Naive thymus-derived CD4-positive, alpha-beta T cell (primary cell): ENCODE results near the gene CAPN10. TPM values are rescaled to one million over a fixed set of nuclear protein-coding genes. Genes with fewer than 3 reads are reported as not detected.

Experiments
- ATAC-seq: fragments of 150-1000 bp; cut with Tn5 transposase; 2 replicates; pipeline ENCODE4 v1.10.0; 2021; ENCODE audit warnings: mild to moderate bottlenecking, moderate library complexity
- CTCF ChIA-PET: fragments of 350-600 bp; sonication (Branson Sonifier 250); formaldehyde crosslinking; loops from one replicate; lab custom pipeline; 2021; ENCODE audit warnings: antibody characterized with exemption; lab: Charles Lee
- POLR2A ChIA-PET: fragments of 350-600 bp; sonication (Branson Sonifier 250); formaldehyde crosslinking; loops from one replicate; lab custom pipeline; 2021; ENCODE audit warnings: antibody characterized with exemption, inconsistent platforms; lab: Charles Lee
- DNase-seq, 9 donors: peaks; one replicate each; pipeline versions ENCODE4 v3.0.0 to v3.0.0-alpha.2; 2020 to 2022; ENCODE audit warnings: mixed read lengths in 1 of 9
- H3K27ac ChIP-seq: one replicate; pipeline ENCODE4 v1.7.0; 2013; ENCODE audit warnings: mild to moderate bottlenecking, low read depth, low read length, moderate library complexity
- H3K27me3 ChIP-seq, 2 donors: one replicate each; pipeline ENCODE4 v1.7.0; 2013; ENCODE audit warnings: low read length in 2 of 2, mild to moderate bottlenecking in 2 of 2, moderate library complexity in 2 of 2; ENCODE audit not compliant: control insufficient read depth in 2 of 2, insufficient read depth in 2 of 2
- H3K36me3 ChIP-seq, 3 experiments: 1 replicate in 2 of 3; 2 replicates in 1 of 3; pipeline ENCODE4 v1.7.0; 2013; ENCODE audit warnings: low read length in 3 of 3, mild to moderate bottlenecking in 3 of 3, moderate library complexity in 1 of 3; ENCODE audit not compliant: insufficient read depth in 3 of 3, control insufficient read depth in 2 of 3
- H3K4me1 ChIP-seq, 2 donors: one replicate each; pipeline ENCODE4 v1.7.0; 2013; ENCODE audit warnings: low read length in 2 of 2, mild to moderate bottlenecking in 2 of 2, moderate library complexity in 1 of 2; ENCODE audit not compliant: control insufficient read depth in 2 of 2, insufficient read depth in 2 of 2
- H3K4me3 ChIP-seq: 2 replicates; pipeline ENCODE4 v1.7.0; 2013; ENCODE audit warnings: mild to moderate bottlenecking, low read length
- H3K9me3 ChIP-seq, 3 experiments: 1 replicate in 2 of 3; 2 replicates in 1 of 3; pipeline ENCODE4 v1.7.0; 2013; ENCODE audit warnings: low read length in 3 of 3; ENCODE audit not compliant: control insufficient read depth in 2 of 3
- H3K27ac Mint-ChIP-seq, 9 donors: one replicate each; pipeline ENCODE4 v1.8.0; 2020 to 2022; ENCODE audit warnings: mixed read lengths in 9 of 9, mild to moderate bottlenecking in 8 of 9, moderate library complexity in 5 of 9, inconsistent platforms in 2 of 9
- H3K27me3 Mint-ChIP-seq, 5 donors: one replicate each; pipeline ENCODE4 v1.8.0; 2021 to 2022; ENCODE audit warnings: mixed read lengths in 5 of 5, mild to moderate bottlenecking in 1 of 5
- H3K36me3 Mint-ChIP-seq, 5 donors: one replicate each; pipeline ENCODE4 v1.8.0; 2020 to 2022; ENCODE audit warnings: mixed read lengths in 5 of 5, mild to moderate bottlenecking in 3 of 5, inconsistent platforms in 1 of 5
- H3K4me1 Mint-ChIP-seq, 7 donors: one replicate each; pipeline ENCODE4 v1.8.0; 2020 to 2022; ENCODE audit warnings: mixed read lengths in 7 of 7, mild to moderate bottlenecking in 3 of 7, inconsistent platforms in 1 of 7
- H3K4me3 Mint-ChIP-seq, 10 donors: one replicate each; pipeline ENCODE4 v1.8.0; 2020 to 2022; ENCODE audit warnings: mild to moderate bottlenecking in 10 of 10, mixed read lengths in 10 of 10, moderate library complexity in 6 of 10, inconsistent platforms in 2 of 10
- H3K9me3 Mint-ChIP-seq, 11 donors: one replicate each; pipeline ENCODE4 v1.8.0; 2020 to 2022; ENCODE audit warnings: mixed read lengths in 11 of 11, mild to moderate bottlenecking in 4 of 11, inconsistent platforms in 1 of 11, moderate library complexity in 1 of 11
- intact Hi-C, 2 donors: fragments of 100-400 bp; cut with micrococcal nuclease; formaldehyde crosslinking; loops; one replicate each; pipeline ENCODE4 v1.15.1; 2023
- polyA plus RNA-seq, 2 donors: library from polyadenylated mRNA; unstranded; fragments of 300-500 nt; fragmentation: Illumina TruSeq; gene quantifications; one replicate each; pipeline ENCODE4 v1.2.3, GENCODE V29; 2021
- total RNA-seq, 6 experiments: library from RNA in 5 of 6; stranded (reverse) in 5 of 6; gene quantifications; 1 replicate in 5 of 6; 2 replicates in 1 of 6; pipeline ENCODE4 v1.2.3 and lab custom pipeline; 2021 to 2026

Gene CAPN10
- total and polyA plus RNA-seq, 7 experiments from 2014 or later = 8.4 to 74.8 (median 54.9) TPM

GRCh38 chr2:240601061-240601830, 14.7 kb downstream of the CAPN10 start:
- peaks cover 0 to 7% (median 0%) of the 10 kb centered on the region in 7 donors for H3K4me1 Mint-ChIP-seq
- peaks cover 0 to 5% (median 0%) of the 10 kb centered on the region in 5 donors for H3K36me3 Mint-ChIP-seq
- DNase-seq (peak in 1 of 9 donors; percentile 2), ATAC-seq (no peak)
- Histone ChIP-seq H3K36me3 (peaks cover 0 to 59% (median 0%) of the 10 kb centered on the region in 3 experiments), H3K9me3 (no peaks in the 10 kb centered on the region), H3K27me3 (no peaks in the 10 kb centered on the region), H3K4me3 (no peak overlapping the region), H3K27ac (no peak overlapping the region), H3K4me1 (no peaks in the 10 kb centered on the region)
- peak overlapping the region in 1 of 9 donors; percentile 65 for H3K27ac Mint-ChIP-seq
- H3K27me3 Mint-ChIP-seq = no peaks in the 10 kb centered on the region
- CTCF ChIA-PET = no interaction called here
- H3K9me3 Mint-ChIP-seq = no peaks in the 10 kb centered on the region
- POLR2A ChIA-PET = no interaction called here
- no peak overlapping the region for H3K4me3 Mint-ChIP-seq
- intact Hi-C loops = no loop called here

- no peaks in the 10 kb centered on the region for H3K27me3 ChIP-seq
- ATAC-seq = no peak
- no peaks in the 10 kb centered on the region for H3K9me3 ChIP-seq
- H3K4me3 ChIP-seq = no peak overlapping the region
- no peak overlapping the region for H3K27ac ChIP-seq
- H3K9me3 Mint-ChIP-seq = no peaks in the 10 kb centered on the region
- H3K27ac Mint-ChIP-seq = peak overlapping the region in 1 of 9 donors; percentile 65
- no peak overlapping the region for H3K4me3 Mint-ChIP-seq
- intact Hi-C loops = no loop called here
- H3K36me3 Mint-ChIP-seq = peaks cover 0 to 5% (median 0%) of the 10 kb centered on the region in 5 donors
- H3K36me3 ChIP-seq = peaks cover 0 to 53% (median 0%) of the 10 kb centered on the region in 3 experiments
- POLR2A ChIA-PET = no interaction called here
- peak in 1 of 9 donors; percentile 3 for DNase-seq
- CTCF ChIA-PET = no interaction called here
- H3K4me1 ChIP-seq = no peaks in the 10 kb centered on the region
- no peaks in the 10 kb centered on the region for H3K27me3 Mint-ChIP-seq
- peaks cover 0 to 7% (median 0%) of the 10 kb centered on the region in 7 donors for H3K4me1 Mint-ChIP-seq
Observed at GRCh38 chr2:240601831-240602160, 15.3 kb downstream of the CAPN10 start.

GRCh38 chr2:240602266-240603050, 15.9 kb downstream of the CAPN10 start:
- H3K4me3 ChIP-seq = no peak overlapping the region
- H3K36me3 ChIP-seq = peaks cover 0 to 47% (median 0%) of the 10 kb centered on the region in 3 experiments
- Mint-ChIP-seq H3K36me3 (peaks cover 0 to 7% (median 0%) of the 10 kb centered on the region in 5 donors), H3K27me3 (no peaks in the 10 kb centered on the region), H3K27ac (peak overlapping the region in 2 of 9 donors; percentile 28 to 62), H3K4me1 (peaks cover 0 to 7% (median 0%) of the 10 kb centered on the region in 7 donors), H3K9me3 (no peaks in the 10 kb centered on the region), H3K4me3 (no peak overlapping the region)
- H3K9me3 ChIP-seq = no peaks in the 10 kb centered on the region
- H3K27me3 ChIP-seq = no peaks in the 10 kb centered on the region
- CTCF ChIA-PET = no interaction called here
- ATAC-seq (no peak), DNase-seq (peak in 1 of 9 donors; percentile 5)
- H3K27ac ChIP-seq = no peak overlapping the region
- H3K4me1 ChIP-seq = no peaks in the 10 kb centered on the region
- POLR2A ChIA-PET = no interaction called here
- intact Hi-C loops = no loop called here

- Mint-ChIP-seq H3K36me3 (peaks cover 0 to 8% (median 0%) of the 10 kb centered on the region in 5 donors), H3K4me1 (peaks cover 0 to 10% (median 0%) of the 10 kb centered on the region in 7 donors), H3K4me3 (no peak overlapping the region), H3K27me3 (no peaks in the 10 kb centered on the region), H3K27ac (no peak overlapping the region), H3K9me3 (no peaks in the 10 kb centered on the region)
- Histone ChIP-seq H3K9me3 (no peaks in the 10 kb centered on the region), H3K36me3 (peaks cover 0 to 39% (median 0%) of the 10 kb centered on the region in 3 experiments), H3K27me3 (no peaks in the 10 kb centered on the region), H3K4me3 (no peak overlapping the region), H3K27ac (no peak overlapping the region), H3K4me1 (no peaks in the 10 kb centered on the region)
- ChIA-PET POLR2A (no interaction called here), CTCF (no interaction called here)
- intact Hi-C loops = no loop called here
- DNase-seq (peak in 1 of 9 donors; percentile 3), ATAC-seq (no peak)
Observed at GRCh38 chr2:240603081-240603835, 16.7 kb downstream of the CAPN10 start.

GRCh38 chr2:240603846-240604245, 17.3 kb downstream of the CAPN10 start:
- ATAC-seq = no peak

GRCh38 chr2:240604291-240604938, 17.9 kb downstream of the CAPN10 start:
- Mint-ChIP-seq H3K4me3 (no peak overlapping the region), H3K9me3 (no peaks in the 10 kb centered on the region), H3K27me3 (no peaks in the 10 kb centered on the region), H3K4me1 (peaks cover 0 to 13% (median 0%) of the 10 kb centered on the region in 7 donors), H3K27ac (no peak overlapping the region), H3K36me3 (peaks cover 0 to 8% (median 4%) of the 10 kb centered on the region in 5 donors)
- POLR2A ChIA-PET = no interaction called here
- Histone ChIP-seq H3K9me3 (no peaks in the 10 kb centered on the region), H3K4me3 (no peak overlapping the region), H3K36me3 (peaks cover 0 to 27% (median 0%) of the 10 kb centered on the region in 3 experiments), H3K4me1 (no peaks in the 10 kb centered on the region), H3K27me3 (no peaks in the 10 kb centered on the region), H3K27ac (no peak overlapping the region)
- ATAC-seq (peak; percentile 55), DNase-seq (peak in 1 of 9 donors; percentile 6)
- CTCF ChIA-PET = no interaction called here
- intact Hi-C loops = no loop called here

More at GRCh38 chr2:240603846-240604245, 17.3 kb downstream of the CAPN10 start:
- H3K4me3 ChIP-seq = no peak overlapping the region
- DNase-seq = peak in 1 of 9 donors; percentile 7
- no peak overlapping the region for H3K27ac ChIP-seq
- no peaks in the 10 kb centered on the region for H3K27me3 ChIP-seq
- Mint-ChIP-seq H3K4me1 (peaks cover 0 to 10% (median 0%) of the 10 kb centered on the region in 7 donors), H3K27me3 (no peaks in the 10 kb centered on the region), H3K36me3 (peaks cover 0 to 8% (median under 1%) of the 10 kb centered on the region in 5 donors), H3K4me3 (no peak overlapping the region), H3K9me3 (no peaks in the 10 kb centered on the region), H3K27ac (no peak overlapping the region)
- peaks cover 0 to 33% (median 0%) of the 10 kb centered on the region in 3 experiments for H3K36me3 ChIP-seq
- ChIA-PET POLR2A (no interaction called here), CTCF (no interaction called here)
- no peaks in the 10 kb centered on the region for H3K4me1 ChIP-seq
- intact Hi-C loops = no loop called here
- no peaks in the 10 kb centered on the region for H3K9me3 ChIP-seq
